ENCODE data around the gene BIRC5.
"Not testable (repeated sequence)": the region's sequence is repeated elsewhere in the genome, so short reads cannot be mapped to it uniquely, and the experiment has no call there.

Gene BIRC5

DNA sequence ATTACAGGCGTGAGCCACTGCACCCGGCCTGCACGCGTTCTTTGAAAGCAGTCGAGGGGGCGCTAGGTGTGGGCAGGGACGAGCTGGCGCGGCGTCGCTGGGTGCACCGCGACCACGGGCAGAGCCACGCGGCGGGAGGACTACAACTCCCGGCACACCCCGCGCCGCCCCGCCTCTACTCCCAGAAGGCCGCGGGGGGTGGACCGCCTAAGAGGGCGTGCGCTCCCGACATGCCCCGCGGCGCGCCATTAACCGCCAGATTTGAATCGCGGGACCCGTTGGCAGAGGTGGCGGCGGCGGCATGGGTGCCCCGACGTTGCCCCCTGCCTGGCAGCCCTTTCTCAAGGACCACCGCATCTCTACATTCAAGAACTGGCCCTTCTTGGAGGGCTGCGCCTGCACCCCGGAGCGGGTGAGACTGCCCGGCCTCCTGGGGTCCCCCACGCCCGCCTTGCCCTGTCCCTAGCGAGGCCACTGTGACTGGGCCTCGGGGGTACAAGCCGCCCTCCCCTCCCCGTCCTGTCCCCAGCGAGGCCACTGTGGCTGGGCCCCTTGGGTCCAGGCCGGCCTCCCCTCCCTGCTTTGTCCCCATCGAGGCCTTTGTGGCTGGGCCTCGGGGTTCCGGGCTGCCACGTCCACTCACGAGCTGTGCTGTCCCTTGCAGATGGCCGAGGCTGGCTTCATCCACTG, at the start of gene BIRC5:
BIRC5 (plus strand) TSS at position 238 of the 690 bp plus-strand sequence; CDS start at position 302, 64 bp downstream.
- peak; percentile 100 for DNase-seq (ENCODE audit: low spot score)

DNA sequence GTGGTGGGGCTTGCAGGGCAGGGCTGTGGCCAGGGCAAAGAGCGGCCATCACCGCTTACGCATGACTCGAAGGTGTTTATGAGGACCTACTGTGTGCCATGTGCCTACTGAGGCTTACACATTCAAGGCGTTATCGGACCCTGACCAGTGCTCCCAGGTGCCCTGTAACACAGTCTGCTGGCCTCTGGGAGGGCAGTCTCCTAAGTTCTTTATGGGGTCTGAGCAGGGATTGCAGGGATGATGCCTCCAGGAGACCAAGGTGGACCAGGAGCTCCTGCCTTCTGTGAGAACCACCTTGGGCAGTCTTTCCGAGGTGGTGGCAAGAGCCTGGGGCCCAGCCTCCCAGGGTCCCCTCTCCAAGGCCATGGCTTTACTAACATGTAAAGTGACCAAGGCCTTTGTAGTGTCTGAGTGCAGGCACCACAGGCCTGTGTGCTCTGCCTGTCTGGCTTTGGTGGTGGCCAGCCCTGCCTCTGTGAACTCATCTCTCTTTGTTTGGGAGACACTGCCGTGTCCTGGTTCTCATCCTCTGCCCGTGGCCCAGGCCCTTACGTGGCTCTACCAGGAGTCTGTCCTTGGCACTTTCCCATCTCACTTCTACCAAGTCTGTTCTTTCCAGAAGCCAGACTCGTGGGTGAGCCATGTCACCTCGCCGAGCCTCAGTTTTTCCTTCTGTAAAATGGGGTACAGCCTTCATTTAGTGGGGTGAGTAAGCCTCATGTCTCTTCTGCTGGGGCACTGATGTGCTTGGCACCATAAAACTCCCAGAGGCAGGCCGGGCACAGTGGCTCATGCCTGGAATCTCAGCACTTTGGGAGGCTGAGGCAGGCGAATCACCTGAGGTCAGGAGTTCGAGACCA, 49.1 kb upstream of the BIRC5 start:
- no peak for DNase-seq (ENCODE audit: low spot score)

DNA sequence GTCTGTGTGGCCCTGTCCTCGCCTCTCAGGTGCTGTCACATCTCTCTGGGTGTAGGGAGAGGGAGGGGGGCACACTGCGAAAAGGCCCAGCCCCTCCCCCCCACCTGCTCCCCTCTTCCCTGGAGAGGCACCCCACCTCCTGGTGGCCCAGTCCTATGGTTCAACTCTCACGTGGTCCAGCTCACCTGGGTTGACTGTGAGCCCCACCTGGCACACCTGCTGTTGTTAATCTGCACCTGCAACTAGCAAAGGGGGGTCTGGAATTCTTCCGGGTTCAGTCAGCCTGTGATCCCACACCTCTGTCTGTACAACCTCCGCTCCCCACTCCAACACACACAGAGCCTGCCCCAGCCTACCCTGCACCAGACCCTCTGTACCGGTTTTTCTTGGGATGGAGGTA, 47.6 kb upstream of the BIRC5 start:
- DNase-seq (ENCODE audit: low spot score) = no peak

DNA sequence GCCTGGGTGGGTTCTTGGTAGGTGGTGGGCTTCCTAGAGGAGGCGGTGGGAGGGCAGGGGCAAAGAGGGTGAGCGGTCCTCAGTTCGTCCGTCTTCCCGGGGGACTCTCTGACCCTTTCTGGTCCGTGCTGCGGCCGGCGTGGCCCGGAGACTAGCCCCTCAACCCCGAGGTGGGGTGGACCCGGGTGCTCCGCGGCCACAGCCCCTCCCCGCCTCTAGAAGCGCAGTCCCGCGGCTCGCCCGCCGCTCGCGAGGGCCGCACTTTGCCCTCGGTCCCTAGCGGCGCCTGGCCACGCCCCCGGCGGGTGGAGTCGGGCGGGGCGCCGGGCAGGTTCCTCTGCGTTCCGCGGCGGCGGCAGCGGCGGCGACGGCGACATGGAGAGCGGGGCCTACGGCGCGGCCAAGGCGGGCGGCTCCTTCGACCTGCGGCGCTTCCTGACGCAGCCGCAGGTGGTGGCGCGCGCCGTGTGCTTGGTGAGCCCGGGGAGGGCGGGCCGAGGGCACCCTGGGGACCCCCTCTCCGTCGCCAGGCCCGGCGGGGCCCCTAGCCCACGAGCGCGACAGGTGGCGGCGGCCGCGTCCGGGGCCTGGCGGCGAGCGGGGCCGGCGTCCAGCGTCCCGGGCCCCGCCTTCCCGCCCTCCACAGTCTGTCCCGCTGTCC, 45.7 kb upstream of the BIRC5 start, which contains the start of gene SYNGR2:
SYNGR2 (plus strand) TSS at position 340 of the 661 bp plus-strand sequence; CDS start at position 376, 36 bp downstream.
- DNase-seq (ENCODE audit: low spot score) = peak; percentile 100

DNA sequence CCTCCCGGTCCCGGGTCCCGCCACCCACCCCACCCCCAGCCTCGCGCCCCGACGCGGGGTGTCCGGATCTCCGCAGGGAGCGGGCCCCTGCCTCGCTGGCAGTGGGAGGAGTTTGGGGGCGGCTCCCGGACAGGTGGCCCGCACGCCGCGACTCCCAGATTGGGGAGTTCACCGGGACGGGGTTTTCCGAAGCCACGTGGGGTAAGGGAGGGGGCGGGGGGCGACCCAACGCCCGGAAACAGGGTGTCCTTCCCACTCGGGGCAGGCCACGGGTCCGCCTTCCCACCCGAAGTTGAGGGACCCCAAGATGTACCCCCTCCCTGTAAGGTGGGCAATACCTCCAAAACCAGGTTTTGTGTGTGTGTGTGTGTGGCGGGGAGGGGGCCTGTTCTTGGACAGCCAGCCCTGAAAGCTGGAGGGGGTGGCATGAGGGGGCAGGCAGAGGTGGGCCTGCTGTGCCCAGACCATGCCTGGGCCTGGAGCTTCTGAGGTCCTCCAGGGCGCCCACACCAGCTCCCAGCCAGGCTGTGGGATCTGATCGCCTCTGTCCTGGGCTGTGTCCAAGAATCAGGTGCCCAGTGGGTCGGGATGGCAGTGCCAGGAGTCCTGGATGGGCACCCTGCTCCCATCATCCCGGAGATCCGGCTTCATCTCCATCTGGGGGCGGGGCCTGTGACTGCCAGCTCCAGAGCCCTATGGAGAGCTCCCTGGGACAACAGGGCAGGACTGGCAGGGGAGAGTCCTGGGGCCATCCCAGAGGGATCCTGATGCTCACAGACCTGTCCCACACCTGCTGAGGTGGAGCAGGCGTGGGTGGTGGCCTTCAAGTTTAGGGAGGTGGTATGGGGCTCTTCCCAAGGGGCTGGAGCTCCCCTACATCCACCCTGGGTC, 44.9 kb upstream of the BIRC5 start:
- DNase-seq (ENCODE audit: low spot score) = peak; percentile 89

DNA sequence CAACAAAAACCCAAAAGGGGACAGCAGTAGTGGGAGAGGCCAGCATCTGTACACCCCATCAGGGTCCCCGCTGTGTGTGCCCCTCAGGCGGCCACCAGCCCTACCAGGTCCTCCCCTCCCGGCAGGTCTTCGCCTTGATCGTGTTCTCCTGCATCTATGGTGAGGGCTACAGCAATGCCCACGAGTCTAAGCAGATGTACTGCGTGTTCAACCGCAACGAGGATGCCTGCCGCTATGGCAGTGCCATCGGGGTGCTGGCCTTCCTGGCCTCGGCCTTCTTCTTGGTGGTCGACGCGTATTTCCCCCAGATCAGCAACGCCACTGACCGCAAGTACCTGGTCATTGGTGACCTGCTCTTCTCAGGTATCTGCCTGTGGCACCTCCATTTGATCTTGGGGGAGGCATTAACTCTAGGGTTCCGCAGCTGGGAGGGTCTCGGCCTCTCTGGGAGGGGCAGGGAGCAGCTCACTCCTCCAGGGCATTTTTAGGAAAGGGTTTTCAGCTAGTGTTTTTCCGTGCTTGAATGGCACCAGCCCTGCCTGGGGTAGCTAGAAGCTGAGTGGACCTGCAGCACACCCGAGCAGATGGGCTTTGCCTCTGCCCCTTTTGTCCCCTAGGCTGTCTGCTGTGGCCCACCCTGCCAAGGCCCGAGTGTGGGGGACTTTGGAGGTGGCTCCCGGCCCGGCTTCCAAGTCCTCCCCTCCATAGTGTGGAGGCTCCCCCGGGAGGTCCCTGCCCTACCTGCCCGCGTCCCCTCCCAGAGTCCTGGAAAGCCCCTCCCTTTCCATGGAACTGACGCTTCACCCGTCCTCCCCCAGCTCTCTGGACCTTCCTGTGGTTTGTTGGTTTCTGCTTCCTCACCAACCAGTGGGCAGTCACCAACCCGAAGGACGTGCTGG, 43.1 kb upstream of the BIRC5 start:
- no peak for DNase-seq (ENCODE audit: low spot score)

DNA sequence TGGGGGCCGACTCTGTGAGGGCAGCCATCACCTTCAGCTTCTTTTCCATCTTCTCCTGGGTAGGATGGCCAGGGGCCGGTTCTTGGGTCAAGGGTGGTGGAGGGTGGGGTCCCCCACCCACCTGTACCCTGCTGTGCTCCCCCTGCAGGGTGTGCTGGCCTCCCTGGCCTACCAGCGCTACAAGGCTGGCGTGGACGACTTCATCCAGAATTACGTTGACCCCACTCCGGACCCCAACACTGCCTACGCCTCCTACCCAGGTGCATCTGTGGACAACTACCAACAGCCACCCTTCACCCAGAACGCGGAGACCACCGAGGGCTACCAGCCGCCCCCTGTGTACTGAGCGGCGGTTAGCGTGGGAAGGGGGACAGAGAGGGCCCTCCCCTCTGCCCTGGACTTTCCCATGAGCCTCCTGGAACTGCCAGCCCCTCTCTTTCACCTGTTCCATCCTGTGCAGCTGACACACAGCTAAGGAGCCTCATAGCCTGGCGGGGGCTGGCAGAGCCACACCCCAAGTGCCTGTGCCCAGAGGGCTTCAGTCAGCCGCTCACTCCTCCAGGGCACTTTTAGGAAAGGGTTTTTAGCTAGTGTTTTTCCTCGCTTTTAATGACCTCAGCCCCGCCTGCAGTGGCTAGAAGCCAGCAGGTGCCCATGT, 42.3 kb upstream of the BIRC5 start:
- DNase-seq (ENCODE audit: low spot score) = not testable (repeated sequence)

DNA sequence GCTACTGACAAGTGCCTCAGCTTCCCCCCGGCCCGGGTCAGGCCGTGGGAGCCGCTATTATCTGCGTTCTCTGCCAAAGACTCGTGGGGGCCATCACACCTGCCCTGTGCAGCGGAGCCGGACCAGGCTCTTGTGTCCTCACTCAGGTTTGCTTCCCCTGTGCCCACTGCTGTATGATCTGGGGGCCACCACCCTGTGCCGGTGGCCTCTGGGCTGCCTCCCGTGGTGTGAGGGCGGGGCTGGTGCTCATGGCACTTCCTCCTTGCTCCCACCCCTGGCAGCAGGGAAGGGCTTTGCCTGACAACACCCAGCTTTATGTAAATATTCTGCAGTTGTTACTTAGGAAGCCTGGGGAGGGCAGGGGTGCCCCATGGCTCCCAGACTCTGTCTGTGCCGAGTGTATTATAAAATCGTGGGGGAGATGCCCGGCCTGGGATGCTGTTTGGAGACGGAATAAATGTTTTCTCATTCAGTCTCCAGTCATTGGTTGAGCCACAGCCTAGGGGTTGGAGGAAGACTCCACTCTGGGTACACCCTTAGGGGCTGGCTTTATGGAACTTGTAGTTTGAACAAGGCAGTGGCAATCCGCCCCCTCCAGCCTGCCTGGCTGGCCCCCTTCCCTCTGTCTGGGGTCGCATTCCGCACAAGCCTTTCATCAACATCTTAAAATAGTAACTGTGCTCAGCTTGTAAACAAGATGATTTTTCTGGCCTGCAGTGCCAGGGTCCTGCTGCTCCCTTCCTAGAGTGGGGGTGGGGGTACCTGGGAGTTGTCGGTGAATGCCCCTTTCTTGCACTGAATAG, 41.6 kb upstream of the BIRC5 start:
- DNase-seq (ENCODE audit: low spot score) = no peak

DNA sequence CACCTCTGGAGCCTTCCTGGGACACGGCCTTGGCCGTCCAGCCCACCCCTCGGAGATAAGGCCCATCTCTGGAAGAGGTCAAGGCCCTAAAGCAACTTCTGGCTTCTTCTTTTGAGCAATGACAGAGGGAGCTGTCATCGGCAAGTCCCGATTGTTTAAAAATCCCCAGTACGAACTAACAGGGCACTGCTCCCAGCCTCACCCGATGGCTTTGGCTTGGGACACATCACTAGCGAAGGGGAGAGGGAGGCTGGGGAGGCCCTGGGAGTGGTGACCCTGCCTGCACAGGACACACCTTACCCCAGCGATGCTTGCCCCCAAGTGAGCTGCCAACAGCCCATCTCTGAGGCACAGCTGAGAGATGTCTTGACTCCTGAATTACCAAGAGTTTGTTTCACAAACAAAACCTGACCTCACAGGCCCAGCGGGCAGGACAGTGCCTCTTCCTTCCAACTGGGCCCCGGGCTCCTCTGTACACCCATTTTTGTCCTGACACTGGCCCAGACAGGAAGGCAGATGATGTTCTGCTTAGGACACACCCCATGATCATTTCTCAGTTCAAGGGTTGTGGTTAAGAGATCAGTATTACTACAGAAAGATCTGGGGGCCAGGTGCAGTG, 40.8 kb upstream of the BIRC5 start:
- no peak for DNase-seq (ENCODE audit: low spot score)

DNA sequence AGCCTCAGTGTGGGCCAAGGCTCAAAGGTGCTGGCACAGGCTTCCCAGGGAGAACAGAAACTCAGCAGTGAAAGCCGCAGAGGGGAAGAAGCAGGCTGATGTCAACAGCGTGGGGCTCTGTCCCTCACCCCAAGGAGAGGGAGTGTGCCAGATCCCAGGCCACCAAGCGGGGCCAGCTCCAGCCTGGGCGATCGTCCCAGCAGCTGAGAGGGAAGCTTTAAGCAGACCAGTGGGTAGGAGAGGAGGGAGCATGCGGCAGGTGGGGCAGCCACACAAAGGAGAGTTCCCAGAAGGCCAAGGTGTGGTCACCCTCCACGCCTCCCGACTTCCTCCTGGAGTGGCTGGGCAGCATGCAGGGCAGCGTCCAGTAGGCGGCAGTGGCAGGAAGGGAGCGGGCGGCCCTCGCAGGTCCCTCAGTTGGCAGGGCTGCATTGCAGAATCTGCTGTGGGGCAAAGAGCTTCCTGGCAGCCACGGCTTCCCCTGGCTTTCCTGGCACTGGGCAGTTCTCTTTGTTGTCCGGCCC, 39.6 kb upstream of the BIRC5 start:
- no peak for DNase-seq (ENCODE audit: low spot score)

DNA sequence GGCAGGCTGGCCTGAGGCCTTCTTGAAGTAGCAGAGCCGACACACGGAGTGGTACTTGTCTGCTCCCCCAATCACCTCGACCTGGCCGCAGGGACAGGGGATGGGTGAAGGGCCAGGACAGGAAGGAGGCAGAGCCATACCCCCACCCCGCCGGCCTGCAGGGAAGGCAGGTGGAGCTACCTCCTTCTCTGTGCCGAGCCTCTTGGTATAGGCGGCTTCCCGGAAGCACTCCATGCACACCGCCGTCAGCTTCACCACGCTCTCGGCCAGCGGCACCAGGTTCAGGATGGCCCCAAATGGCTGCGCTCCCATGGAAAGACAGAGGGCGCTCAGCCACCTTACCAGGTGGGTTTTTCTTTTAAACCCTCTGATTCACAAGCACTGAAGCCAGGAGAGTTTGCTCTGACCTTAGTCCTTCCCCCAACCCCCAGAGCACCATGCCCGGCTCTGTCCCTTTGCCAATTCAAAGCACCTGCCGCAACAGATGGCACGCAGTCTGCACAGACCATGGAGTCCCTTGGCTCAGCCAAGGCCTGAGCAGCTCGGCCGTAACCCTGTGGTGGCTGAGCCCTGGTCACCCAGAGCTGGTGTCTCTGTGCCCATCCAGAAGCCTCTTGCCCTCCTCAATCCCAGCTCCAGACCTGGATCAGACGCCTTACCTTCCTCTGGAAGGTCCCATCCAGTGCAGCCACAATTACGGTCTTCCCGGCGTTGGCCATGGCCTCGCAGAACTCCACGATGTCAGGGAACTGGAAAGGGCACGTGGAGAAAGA, 39.0 kb upstream of the BIRC5 start:
- no peak for DNase-seq (ENCODE audit: low spot score)

DNA sequence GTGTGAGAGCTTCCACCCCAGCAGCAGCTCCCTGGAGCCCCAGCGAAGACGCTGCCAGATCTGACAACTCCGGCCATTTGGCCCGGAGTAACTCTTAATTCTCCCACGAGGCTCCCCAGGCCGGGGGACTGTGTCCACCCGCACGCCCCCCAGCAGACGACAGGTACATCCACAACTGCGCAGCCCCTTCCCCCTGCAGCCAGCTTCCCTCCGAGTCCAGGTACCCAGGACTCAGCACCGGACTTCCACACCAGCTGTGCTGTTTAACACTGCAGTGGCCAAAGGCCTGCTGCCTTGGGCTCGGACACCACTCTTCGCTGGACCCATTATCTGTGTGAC, 38.4 kb upstream of the BIRC5 start:
- no peak for DNase-seq (ENCODE audit: low spot score)

DNA sequence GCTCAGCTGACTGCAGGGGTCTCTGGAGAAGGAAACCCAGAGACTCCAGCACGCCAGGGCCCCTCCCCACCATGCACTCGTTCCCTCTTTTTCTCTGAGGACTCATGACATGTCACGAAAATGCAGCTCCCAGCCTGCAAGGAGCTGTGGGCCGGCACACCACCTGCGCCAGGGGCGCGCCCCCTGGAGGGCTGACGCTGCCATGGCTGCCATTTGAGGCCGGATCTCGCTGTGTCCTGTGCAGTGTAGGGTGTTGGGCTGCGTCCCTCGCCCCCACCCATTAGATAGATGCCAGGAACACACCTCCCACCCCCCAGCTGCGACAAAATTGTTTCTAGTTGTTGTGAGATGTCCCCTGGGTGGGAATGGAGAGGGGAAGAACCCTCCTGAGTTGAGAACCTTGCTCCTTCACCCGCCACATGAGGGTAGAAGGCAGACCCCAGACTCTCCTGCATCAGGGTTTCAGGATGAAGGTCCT, 37.5 kb upstream of the BIRC5 start:
- peak; percentile 95 for DNase-seq (ENCODE audit: low spot score)

DNA sequence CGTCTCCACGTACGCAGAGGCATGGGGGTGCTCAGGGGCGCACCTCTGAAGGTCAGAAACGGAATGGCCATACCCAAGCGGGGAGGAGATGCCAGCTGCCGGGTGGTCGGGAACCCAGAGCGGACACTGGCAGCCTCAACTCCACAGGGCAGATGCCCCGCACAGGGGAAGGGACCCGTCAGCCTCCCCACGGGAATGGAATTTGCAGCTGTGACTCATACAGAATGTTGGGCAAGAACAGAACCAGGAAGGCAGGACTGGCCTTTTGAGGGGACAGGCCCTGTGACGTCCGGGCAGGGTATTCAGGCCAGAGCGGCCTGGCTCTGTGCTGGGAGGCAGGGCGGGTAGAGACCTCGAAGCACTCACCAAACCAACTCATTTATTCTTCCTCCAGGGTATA, 34.7 kb upstream of the BIRC5 start:
- no peak for DNase-seq (ENCODE audit: low spot score)

DNA sequence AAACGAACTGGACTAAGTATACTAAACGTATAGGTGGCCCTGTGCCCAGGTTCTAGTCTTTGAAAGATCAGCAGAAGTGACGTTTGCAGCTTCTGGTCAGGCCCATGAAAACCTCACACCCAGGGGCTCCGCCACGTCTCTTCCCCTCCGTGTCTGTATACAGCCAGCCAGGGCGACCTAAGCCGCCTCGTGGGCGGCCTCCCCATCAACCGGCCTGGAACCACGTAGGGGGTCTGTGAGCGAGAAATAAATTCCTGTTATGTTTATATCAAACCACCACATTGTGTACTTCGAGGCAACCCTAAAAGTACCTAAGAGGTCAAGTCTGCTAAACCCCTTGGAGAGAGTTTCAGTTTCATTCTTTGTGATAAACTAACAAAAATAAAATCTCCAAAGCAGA, 34.0 kb upstream of the BIRC5 start:
- no peak for DNase-seq (ENCODE audit: low spot score)

DNA sequence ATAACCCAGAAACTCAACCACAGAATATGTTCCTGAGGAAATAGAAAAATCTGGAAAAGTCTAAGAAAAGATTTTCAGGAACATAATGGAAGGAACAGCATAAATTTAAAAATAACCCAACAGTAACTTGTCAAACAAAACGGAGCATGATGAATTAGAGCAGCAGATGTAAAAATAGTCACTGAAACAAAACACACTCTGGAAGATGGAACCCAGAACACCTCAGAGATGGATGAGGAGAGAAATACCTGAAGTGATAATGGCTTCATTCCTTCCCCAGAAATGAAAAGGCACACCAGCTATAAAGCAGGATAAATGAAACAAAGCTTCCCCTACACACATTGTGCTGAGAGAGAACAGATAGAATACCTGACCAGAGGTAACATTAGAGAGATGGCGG, 33.5 kb upstream of the BIRC5 start:
- DNase-seq (ENCODE audit: low spot score) = no peak

DNA sequence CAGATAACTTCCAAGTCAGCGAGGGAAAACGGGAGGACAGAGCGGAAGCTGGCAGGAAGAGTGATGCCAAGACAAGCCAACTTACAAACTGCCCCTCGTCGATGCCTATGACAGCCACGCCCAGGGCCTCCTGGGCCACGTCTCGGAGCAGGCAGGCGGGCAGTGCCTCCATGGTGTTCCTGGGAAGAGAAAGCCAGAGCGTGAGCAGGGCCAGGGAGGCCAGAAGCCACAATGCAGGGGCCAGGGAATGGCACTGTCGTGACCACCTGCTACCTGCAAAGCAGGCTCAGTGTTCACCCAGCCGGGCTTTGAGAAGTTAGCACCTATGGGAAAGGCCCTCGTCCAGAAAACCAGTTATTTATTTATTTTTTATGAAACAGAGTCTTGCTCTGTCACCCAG, 31.5 kb upstream of the BIRC5 start:
- DNase-seq (ENCODE audit: low spot score) = no peak

DNA sequence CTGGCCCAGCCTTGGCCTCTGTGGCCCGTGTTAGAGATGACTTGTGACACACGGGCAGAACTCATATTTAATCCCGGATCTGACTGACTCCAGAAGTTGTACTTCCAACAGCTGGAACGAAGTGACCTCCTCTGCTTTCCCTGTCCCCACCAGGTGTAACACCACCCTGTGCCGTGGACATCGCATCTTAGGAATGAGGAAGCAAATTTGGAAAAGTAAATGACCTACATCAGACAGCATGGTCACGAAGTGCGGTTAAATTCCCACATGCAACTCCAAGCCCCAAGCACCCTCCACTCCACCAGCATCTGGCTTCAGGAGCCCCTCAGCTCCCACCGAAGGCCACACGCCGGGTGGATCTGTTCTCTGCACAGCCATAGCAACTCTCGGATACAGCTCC, 30.1 kb upstream of the BIRC5 start:
- DNase-seq (ENCODE audit: low spot score) = no peak
